SKM-1 (cell line): ENCODE data around the gene TGDS.
"Not testable (repeated sequence)": the region's sequence is repeated elsewhere in the genome, so short reads cannot be mapped to it uniquely, and the experiment has no call there.

Source experiments
- DNase-seq: peaks from one replicate; lab custom pipeline; 2025; ENCODE audit not compliant: unreplicated experiment; lab: John Stamatoyannopoulos, UW

The TGDS gene

GRCh38 chr13:94595950-94596574 is at the start of gene TGDS:
Gene TGDS (minus strand): TSS chr13:94596152. CDS start chr13:94596136, 16 bp downstream.
- DNase-seq, result peak; percentile 78

GRCh38 chr13:94641409-94641941 is 45.5 kb upstream of the TGDS start:
- no peak for DNase-seq

- DNase-seq, result no peak
Observed at GRCh38 chr13:94640721-94641120, 44.8 kb upstream of the TGDS start.

- DNase-seq, result not testable (repeated sequence)
Observed at GRCh38 chr13:94637677-94638076, 41.7 kb upstream of the TGDS start.

GRCh38 chr13:94636942-94637578 is 41.1 kb upstream of the TGDS start:
- DNase-seq, result no peak

DNA sequence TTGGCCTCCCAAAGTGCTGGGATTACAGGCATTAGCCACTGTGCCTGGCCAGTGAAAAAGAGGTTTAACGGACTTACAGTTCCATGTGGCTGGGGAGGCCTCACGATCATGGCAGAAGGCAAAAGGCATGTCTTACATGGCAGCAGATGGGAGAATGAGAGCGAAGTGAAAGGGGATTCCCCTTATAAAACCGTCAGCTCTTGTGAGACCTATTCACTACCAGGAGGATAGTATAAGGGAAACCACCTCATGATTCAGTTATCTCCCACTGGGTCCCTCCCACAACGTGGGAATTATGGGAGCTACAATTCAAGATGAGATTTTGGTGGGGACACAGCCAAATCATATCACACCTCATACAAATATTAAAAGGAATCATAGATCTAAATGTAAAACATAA is 40.1 kb upstream of the TGDS start:
- not testable (repeated sequence) for DNase-seq

- DNase-seq, result no peak
Observed at GRCh38 chr13:94632226-94632980, 36.5 kb upstream of the TGDS start.

DNA sequence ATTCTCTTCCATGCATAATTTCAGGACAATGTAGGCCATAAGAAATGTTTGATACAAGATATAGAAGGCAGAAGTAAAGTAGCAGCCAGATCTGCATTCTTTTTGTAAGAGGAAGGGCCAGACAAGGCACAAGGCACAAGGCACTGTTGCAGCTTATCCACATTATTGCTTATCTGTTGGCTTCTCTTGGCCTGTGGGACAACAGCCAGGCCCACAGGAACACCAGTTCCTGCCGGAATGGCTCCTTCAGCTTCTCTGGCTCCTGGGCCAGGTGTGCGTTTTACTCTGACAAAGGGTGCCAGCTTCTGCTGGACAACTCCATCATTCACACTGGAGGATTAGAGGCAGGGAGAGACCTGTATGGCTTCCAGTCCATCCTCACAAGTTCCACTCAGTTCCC is 34.9 kb upstream of the TGDS start:
- DNase-seq, result no peak

DNA sequence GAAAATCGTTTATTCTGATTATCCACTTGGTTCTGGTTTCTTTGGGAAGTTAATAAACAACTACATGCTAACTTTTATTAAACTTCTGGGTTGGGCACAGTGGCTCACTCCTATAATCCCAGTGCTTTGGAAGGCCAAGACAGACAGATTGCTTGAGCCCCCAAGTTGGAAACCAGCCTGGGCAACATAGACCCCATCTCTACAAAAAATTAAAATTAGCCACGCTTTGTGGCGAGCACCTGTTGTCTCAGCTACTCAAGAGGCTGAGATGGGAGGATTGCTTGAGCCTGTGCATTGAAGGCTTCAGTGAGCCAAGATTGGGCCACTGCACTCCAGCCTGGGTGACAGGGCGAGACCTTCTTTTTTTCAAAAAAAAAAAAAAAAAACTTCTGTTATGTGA is 27.4 kb upstream of the TGDS start:
- no peak for DNase-seq

DNA sequence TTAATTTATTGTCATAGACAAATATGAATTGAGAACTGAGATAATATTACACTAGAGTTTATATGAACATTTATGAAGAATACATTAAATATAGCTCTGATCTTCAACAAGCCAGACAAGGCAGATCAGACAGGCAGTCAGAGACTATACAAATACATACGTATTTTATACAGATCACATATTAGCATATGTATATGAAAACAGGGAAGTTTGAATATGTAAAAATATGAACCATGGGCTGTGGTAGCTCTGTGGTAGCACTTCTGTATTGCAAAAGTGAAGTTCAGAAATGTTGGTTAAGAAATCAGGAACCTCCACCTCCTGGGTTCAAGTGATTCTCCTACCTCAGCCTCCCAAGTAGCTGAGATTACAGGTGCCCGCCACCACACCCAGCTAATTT is 26.4 kb upstream of the TGDS start:
- no peak for DNase-seq

GRCh38 chr13:94620286-94620896 is 24.4 kb upstream of the TGDS start:
- no peak for DNase-seq

GRCh38 chr13:94617389-94618000 is 21.5 kb upstream of the TGDS start:
- no peak for DNase-seq

GRCh38 chr13:94613051-94613450 is 17.1 kb upstream of the TGDS start:
- no peak for DNase-seq

- DNase-seq, result no peak
Observed at GRCh38 chr13:94612050-94612449, 16.1 kb upstream of the TGDS start.

DNA sequence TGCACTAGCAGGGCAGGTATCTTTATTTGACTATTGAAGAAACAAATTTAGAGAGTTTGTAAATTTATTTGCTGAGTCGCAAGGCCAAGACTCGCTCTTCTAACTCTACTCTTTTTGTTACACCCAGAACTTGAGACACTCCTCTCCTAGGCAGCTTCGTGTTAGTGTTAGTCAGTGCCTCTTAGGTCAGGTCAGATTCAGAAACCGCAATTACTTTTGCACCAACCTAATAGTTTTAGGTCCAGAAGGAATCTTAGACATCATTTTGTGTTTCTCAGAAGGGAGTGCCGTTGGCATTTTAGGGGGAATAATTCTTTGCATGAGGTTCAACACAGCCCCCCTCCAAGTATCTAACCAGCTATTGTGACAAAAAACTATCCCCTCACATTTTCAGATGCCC is 14.5 kb upstream of the TGDS start:
- no peak for DNase-seq

DNA sequence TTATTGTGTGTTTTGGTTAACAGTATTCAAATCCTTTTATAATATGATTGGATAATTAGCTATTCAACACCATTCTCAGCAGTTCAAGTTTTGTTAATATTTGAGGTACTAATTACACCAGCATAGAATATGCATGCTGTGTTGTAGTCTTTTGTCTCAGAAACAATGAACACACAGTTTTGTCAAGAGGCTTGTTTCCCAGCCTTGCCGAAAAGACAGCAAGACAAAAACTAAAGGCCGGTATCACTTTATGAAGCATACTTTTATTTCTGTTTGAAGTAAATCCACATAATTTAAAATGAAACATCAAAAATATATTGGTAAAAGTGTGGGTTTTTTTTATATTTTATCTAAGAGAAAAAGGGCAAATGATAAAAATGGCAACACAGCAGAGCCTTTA is 13.2 kb upstream of the TGDS start:
- DNase-seq, result no peak

- DNase-seq, result no peak
Observed at GRCh38 chr13:94608586-94608985, 12.6 kb upstream of the TGDS start.

GRCh38 chr13:94607939-94608338 is 12.0 kb upstream of the TGDS start:
- DNase-seq, result no peak

DNA sequence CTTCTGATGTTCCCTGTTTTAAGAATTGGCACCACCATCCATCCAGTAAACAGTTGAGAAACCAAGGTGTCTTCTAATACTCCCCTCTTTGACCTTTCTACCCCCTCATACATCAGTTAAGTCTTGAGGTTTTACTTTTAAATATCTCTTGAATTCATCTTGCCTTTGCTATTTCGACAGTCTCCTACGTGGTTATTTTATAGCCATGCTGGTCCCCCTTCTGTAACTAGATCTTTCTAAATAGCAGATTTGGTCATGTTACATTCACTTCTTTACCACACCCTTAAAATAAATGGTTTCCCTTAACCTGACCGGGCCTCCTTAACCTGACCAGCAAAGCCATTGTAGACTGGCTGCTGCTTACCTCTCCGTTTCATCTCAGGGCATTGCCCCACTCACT is 11.1 kb upstream of the TGDS start:
- no peak for DNase-seq

DNA sequence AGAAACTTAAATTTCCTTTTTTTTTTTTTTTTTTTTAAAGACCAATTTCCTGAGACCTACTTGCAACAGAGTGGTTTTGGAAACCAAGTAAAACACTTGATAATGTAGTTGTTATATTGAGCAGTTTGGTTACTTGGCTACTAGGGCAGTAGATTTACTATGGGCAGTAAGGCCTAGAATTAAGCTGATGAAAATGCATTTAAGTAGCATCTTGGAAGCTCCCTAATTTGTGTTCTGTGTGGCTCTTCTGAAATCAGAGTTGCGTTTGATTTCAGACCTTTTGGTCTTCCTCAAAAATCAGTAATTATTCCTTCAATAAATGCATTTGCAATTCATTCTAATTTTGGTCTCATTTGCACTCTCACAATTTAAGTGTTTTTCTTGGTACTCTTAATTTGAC is 6.5 kb upstream of the TGDS start:
- no peak for DNase-seq
